HEK293 (cell line): Measurements from ENCODE around the gene OR5B12.

Experiments used
- PRDM1 ChIP-seq: fragments of 450-650 bp; formaldehyde crosslinking; IDR thresholded peaks from 2 replicates; pipeline ENCODE4; 2016; ENCODE audit warnings: missing biosample characterization, missing genetic modification characterization
- TF ChIP-seq, protein P1 (sequence below): fragments of 450-650 bp; IDR thresholded peaks from 2 replicates; pipeline ENCODE4 v1.5.1; 2018; ENCODE audit warnings: missing biosample characterization, missing genetic modification characterization
- TF ChIP-seq, protein P2 (sequence below): fragments of 450-650 bp; formaldehyde crosslinking; IDR thresholded peaks from 2 replicates; pipeline ENCODE4 v1.5.1; 2016; ENCODE audit warnings: missing biosample characterization, missing genetic modification characterization

DNA sequence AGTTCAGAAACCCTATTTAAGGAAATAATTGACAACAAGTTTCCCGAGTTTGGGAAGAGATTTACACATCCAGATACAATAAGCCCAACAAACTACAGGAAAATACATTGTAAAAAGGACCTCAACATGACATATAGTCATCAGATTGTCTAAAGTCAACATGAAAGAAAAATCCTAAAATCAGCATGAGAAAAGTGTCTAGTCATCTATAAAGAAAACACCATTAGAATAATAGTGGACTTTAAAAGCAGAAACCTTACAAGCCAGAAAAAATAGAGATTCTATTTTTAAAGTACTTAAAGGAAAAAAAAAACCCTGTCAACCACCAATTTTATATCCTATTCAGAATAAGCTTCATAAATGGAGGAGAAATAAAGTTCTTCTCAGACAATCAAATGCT lies 12.8 kb downstream of the OR5B12 start:
- TF ChIP-seq, protein P1, sequence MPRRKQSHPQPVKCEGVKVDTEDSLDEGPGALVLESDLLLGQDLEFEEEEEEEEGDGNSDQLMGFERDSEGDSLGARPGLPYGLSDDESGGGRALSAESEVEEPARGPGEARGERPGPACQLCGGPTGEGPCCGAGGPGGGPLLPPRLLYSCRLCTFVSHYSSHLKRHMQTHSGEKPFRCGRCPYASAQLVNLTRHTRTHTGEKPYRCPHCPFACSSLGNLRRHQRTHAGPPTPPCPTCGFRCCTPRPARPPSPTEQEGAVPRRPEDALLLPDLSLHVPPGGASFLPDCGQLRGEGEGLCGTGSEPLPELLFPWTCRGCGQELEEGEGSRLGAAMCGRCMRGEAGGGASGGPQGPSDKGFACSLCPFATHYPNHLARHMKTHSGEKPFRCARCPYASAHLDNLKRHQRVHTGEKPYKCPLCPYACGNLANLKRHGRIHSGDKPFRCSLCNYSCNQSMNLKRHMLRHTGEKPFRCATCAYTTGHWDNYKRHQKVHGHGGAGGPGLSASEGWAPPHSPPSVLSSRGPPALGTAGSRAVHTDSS (tag by site-specific recombination) = no peak
- TF ChIP-seq, protein P2, sequence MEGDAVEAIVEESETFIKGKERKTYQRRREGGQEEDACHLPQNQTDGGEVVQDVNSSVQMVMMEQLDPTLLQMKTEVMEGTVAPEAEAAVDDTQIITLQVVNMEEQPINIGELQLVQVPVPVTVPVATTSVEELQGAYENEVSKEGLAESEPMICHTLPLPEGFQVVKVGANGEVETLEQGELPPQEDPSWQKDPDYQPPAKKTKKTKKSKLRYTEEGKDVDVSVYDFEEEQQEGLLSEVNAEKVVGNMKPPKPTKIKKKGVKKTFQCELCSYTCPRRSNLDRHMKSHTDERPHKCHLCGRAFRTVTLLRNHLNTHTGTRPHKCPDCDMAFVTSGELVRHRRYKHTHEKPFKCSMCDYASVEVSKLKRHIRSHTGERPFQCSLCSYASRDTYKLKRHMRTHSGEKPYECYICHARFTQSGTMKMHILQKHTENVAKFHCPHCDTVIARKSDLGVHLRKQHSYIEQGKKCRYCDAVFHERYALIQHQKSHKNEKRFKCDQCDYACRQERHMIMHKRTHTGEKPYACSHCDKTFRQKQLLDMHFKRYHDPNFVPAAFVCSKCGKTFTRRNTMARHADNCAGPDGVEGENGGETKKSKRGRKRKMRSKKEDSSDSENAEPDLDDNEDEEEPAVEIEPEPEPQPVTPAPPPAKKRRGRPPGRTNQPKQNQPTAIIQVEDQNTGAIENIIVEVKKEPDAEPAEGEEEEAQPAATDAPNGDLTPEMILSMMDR (tag by site-specific recombination) = no peak
- TF ChIP-seq PRDM1 (tag by site-specific recombination) = no peak
